Chondrocyte (in vitro differentiated cells): ENCODE results near the gene LACRT. TPM values are rescaled to one million over a fixed set of nuclear protein-coding genes. Genes with fewer than 3 reads are reported as not detected.

Source experiments
- DNase-seq: peaks from one replicate; pipeline ENCODE4 v3.0.0; 2021; ENCODE audit warnings: mixed read lengths, low spot score
- H3K27ac Mint-ChIP-seq: one replicate; pipeline ENCODE4 v1.8.0; 2021; ENCODE audit warnings: mild to moderate bottlenecking, moderate library complexity, mixed read lengths; ENCODE audit not compliant: unreplicated experiment
- H3K27me3 Mint-ChIP-seq: 2 replicates; pipeline ENCODE4 v1.8.0; 2021; ENCODE audit warnings: low read depth, mixed read lengths
- H3K36me3 Mint-ChIP-seq: 2 replicates; pipeline ENCODE4 v1.8.0; 2021; ENCODE audit warnings: low read depth, mixed read lengths
- H3K4me1 Mint-ChIP-seq: 2 replicates; pipeline ENCODE4 v1.8.0; 2021; ENCODE audit warnings: low read depth, mild to moderate bottlenecking, mixed read lengths
- H3K4me3 Mint-ChIP-seq: one replicate; pipeline ENCODE4 v1.8.0; 2021; ENCODE audit warnings: mild to moderate bottlenecking, moderate library complexity, mixed read lengths; ENCODE audit not compliant: unreplicated experiment
- H3K9me3 Mint-ChIP-seq: 2 replicates; pipeline ENCODE4 v1.8.0; 2021; ENCODE audit warnings: low read depth, mixed read lengths
- total RNA-seq: library from RNA; stranded (reverse); gene quantifications from 3 replicates; pipeline ENCODE4 v1.2.1, GENCODE V29; 2021
- TF ChIP-seq, protein P1 (sequence below): fragments of 200-600 bp; sonication (generic); IDR thresholded peaks from 2 replicates; pipeline ENCODE4 v1.5.0; 2021; ENCODE audit warnings: antibody characterized with exemption, mild to moderate bottlenecking, moderate library complexity

The LACRT gene
- total RNA-seq, 1 donor from 2014 or later = not detected

DNA sequence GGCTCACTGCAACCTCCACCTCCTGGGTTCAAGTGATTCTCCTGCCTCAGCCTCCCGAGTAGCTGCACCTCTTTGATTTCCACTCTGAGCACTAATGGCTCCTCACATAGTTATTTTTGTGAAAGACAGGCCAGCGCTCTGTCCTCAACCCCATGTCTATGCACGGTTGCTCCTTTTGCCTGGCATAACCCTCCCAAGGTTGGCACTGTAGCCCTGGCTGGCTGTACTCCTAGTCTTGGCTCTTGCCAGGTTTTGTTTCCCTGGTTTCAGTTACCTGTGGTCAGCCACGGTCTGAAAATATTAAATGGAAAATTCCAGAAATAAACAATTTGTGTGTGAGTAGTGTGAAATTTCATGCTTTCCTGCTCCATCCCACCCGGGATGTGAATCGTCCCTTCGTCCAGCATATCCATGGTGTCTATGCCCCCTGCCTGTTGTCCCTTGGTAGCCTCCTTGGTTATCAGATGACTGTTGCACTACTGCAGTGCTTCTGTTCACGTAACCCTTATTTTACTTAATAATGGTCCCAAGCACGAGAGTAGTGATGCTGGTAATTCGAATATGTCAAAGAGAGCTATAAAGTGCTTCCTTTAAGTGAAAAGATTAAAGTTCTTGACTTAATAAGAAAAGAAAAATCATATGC, 25.7 kb upstream of the LACRT start:
- Mint-ChIP-seq H3K9me3 (no peaks in the 10 kb centered on the region), H3K4me1 (no peaks in the 10 kb centered on the region), H3K36me3 (no peaks in the 10 kb centered on the region), H3K27me3 (peaks cover 18% of the 10 kb centered on the region), H3K27ac (no peak overlapping the region), H3K4me3 (no peak overlapping the region)
- no peak for DNase-seq
- TF ChIP-seq, protein P1, sequence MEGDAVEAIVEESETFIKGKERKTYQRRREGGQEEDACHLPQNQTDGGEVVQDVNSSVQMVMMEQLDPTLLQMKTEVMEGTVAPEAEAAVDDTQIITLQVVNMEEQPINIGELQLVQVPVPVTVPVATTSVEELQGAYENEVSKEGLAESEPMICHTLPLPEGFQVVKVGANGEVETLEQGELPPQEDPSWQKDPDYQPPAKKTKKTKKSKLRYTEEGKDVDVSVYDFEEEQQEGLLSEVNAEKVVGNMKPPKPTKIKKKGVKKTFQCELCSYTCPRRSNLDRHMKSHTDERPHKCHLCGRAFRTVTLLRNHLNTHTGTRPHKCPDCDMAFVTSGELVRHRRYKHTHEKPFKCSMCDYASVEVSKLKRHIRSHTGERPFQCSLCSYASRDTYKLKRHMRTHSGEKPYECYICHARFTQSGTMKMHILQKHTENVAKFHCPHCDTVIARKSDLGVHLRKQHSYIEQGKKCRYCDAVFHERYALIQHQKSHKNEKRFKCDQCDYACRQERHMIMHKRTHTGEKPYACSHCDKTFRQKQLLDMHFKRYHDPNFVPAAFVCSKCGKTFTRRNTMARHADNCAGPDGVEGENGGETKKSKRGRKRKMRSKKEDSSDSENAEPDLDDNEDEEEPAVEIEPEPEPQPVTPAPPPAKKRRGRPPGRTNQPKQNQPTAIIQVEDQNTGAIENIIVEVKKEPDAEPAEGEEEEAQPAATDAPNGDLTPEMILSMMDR = no peak

DNA sequence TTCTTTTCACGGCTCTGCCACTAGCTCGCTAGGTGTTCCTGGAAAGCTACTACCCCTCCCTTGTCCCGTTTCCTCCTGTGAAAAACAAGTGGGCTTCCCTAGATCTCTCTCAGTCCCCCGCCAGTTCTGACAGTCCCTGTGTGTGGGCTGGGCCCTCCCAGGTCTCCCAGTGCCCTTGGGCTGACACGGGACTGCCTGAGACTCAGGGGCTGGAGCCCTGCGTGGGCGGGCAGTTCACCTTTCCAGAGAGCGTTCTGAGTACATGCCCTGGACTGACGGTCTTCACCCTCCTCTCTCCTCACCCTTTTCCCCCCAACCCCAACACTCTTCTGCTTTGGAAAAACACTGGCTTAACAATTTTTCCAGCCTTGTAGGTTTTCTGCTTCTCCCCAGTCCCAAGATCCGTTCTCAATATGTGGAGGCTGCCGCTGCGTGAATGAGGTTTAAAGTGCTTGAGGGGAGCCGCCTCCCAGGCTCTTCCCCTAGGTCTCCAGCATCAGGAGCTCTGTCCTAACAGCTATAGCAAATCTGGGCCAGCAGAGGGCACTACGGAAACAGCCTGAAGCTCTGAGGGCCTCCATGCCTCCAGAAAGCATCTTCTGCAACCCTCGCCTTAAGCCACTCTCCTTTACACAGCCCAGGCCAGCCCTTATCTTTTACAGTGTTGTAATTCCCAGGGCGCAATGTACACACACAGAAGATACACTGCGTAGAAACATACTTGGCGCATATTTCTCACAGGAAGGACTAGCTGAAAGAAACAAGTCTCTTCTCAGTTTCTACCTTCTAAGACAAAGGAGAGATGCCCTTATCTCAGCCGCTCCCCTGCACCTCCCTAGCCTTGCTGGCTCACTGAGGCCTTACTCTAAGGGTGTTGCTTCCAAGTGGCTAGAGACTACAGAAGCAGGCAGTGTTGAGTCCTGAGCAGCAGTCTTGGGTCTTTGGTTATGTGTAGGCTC, 23.9 kb upstream of the LACRT start:
- no peak for DNase-seq
- Mint-ChIP-seq H3K27me3 (peaks cover 18% of the 10 kb centered on the region), H3K4me3 (no peak overlapping the region), H3K27ac (no peak overlapping the region), H3K36me3 (no peaks in the 10 kb centered on the region), H3K9me3 (no peaks in the 10 kb centered on the region), H3K4me1 (no peaks in the 10 kb centered on the region)
- TF ChIP-seq, protein P1 = peak; percentile 67

DNA sequence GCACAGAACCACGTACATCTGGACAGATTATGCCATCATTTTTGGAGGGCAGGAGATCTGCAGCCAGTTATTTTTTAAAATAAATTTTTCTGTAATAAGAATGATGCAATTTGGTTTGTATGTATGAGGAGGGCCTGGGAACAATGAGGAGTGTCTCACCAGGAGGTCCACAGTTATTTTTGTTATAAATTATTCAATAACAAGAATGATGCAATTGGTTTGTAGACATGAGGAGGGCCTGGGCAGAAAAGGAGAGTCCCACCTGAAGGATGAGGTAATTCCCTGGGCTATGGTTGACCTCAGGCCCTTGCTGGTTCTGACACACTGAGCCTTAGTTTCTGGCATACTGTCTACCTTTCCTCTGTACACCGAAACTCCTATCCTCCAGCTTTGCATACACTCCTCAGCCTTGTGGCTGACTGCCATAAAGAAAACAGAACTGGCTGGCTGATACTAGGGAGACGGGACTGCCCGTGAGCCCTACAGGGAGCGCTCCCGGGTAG, 22.5 kb upstream of the LACRT start:
- Mint-ChIP-seq H3K27me3 (peaks cover 26% of the 10 kb centered on the region), H3K27ac (no peak overlapping the region), H3K4me1 (no peaks in the 10 kb centered on the region), H3K9me3 (no peaks in the 10 kb centered on the region), H3K4me3 (no peak overlapping the region), H3K36me3 (no peaks in the 10 kb centered on the region)
- TF ChIP-seq, protein P1 = no peak
- no peak for DNase-seq

DNA sequence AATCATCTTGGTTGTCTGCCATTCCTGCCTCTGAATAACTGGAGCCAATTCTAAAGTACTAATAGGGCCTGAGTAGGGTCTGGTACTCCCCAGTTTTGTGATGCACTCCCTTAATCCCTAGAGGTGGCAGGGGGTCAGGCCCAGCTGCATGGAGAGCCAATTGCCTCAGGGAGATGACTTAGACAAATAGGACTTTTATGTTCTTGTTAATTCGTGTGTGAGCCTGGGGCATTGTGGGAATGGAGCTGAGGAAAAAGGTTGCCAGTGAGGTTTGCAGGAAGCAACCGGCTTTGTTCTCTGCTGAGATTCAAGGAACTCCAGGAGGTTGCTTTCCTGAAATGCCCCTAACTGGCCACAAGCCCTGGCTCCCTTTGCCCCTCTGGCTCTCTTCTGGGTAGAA, 20.2 kb upstream of the LACRT start:
- TF ChIP-seq, protein P1 = no peak
- H3K27ac Mint-ChIP-seq = no peak overlapping the region
- H3K4me3 Mint-ChIP-seq = no peak overlapping the region
- DNase-seq = no peak
- H3K9me3 Mint-ChIP-seq = no peaks in the 10 kb centered on the region
- H3K4me1 Mint-ChIP-seq = no peaks in the 10 kb centered on the region
- H3K36me3 Mint-ChIP-seq = no peaks in the 10 kb centered on the region
- peaks cover 21% of the 10 kb centered on the region for H3K27me3 Mint-ChIP-seq

DNA sequence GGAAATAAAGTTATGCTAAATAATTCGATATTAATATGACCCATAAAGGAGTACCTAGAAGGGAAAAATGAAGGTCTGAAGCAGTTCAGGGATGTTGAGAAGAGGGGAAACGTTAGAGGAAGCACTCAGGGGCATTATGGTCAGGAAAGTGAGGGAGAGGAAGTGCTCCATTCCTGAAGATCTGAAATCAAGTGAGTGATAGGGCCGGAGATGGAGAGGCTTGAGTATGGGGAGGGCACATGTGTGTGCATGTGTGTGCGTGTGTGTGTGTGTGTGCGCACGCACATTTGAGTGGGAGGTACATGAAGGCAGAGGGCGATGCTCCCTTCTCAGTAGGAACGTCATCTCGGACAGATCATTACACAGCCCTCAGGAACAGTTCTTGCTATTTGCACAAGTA, 18.3 kb upstream of the LACRT start:
- no peak overlapping the region for H3K4me3 Mint-ChIP-seq
- H3K9me3 Mint-ChIP-seq = no peaks in the 10 kb centered on the region
- no peak for DNase-seq
- H3K27me3 Mint-ChIP-seq = peaks cover 14% of the 10 kb centered on the region
- no peaks in the 10 kb centered on the region for H3K4me1 Mint-ChIP-seq
- no peak overlapping the region for H3K27ac Mint-ChIP-seq
- no peaks in the 10 kb centered on the region for H3K36me3 Mint-ChIP-seq
- TF ChIP-seq, protein P1 = no peak
